H9 (cell line): ENCODE results near the gene BCAS3. TPM values are rescaled to one million over a fixed set of nuclear protein-coding genes. Genes with fewer than 3 reads are reported as not detected.

ENCODE experiments used
- DNase-seq: peaks from one replicate; pipeline ENCODE4 v3.0.0-alpha.2; 2017
- H2AFZ ChIP-seq: one replicate; pipeline ENCODE4 v1.6.1; 2013; ENCODE audit warnings: mild to moderate bottlenecking, low read length, control low read depth, moderate library complexity
- H2AK5ac ChIP-seq: 2 replicates; pipeline ENCODE4 v1.6.1; 2013; ENCODE audit warnings: low read length, control low read depth, mixed read lengths; ENCODE audit not compliant: insufficient read length
- H2BK120ac ChIP-seq: one replicate; pipeline ENCODE4 v1.6.1; 2013; ENCODE audit warnings: low read depth, mild to moderate bottlenecking, low read length, control low read depth, inconsistent platforms; ENCODE audit not compliant: poor library complexity, severe bottlenecking
- H2BK12ac ChIP-seq: 2 replicates; pipeline ENCODE4 v1.6.1; 2013; ENCODE audit warnings: low read length, control low read depth, mixed read lengths, low read depth; ENCODE audit not compliant: insufficient read length
- H2BK15ac ChIP-seq: 2 replicates; pipeline ENCODE4 v1.6.1; 2013; ENCODE audit warnings: low read depth, low read length, control low read depth
- H2BK20ac ChIP-seq: one replicate; pipeline ENCODE4 v1.6.1; 2013; ENCODE audit warnings: low read depth, mild to moderate bottlenecking, low read length, control low read depth, inconsistent platforms; ENCODE audit not compliant: poor library complexity, severe bottlenecking
- H2BK5ac ChIP-seq: 2 replicates; pipeline ENCODE4 v1.6.1; 2013; ENCODE audit warnings: low read length, control low read depth, mixed read lengths; ENCODE audit not compliant: insufficient read length
- H3K14ac ChIP-seq: 2 replicates; pipeline ENCODE4 v1.6.1; 2013; ENCODE audit warnings: low read length, control low read depth; ENCODE audit not compliant: insufficient read depth
- H3K18ac ChIP-seq: 2 replicates; pipeline ENCODE4 v1.6.1; 2013; ENCODE audit warnings: low read depth, mild to moderate bottlenecking, mixed read lengths, low read length, control low read depth; ENCODE audit not compliant: insufficient read length
- H3K23ac ChIP-seq: 2 replicates; pipeline ENCODE4 v1.6.1; 2013; ENCODE audit warnings: low read length, control low read depth, mixed read lengths, low read depth; ENCODE audit not compliant: insufficient read length
- H3K23me2 ChIP-seq: 2 replicates; pipeline ENCODE4 v1.6.1; 2013; ENCODE audit warnings: low read depth, mild to moderate bottlenecking, mixed read lengths, low read length, control low read depth; ENCODE audit not compliant: insufficient read length, poor library complexity, severe bottlenecking
- H3K27ac ChIP-seq: 2 replicates; pipeline ENCODE4 v1.5.1; 2013; ENCODE audit warnings: low read length, control low read depth, mixed read lengths, low read depth; ENCODE audit not compliant: insufficient read length
- H3K27me3 ChIP-seq: 2 replicates; pipeline ENCODE4 v1.6.1; 2013; ENCODE audit warnings: low read length, control low read depth, inconsistent platforms; ENCODE audit not compliant: insufficient read depth
- H3K4ac ChIP-seq: 2 replicates; pipeline ENCODE4 v1.6.1; 2013; ENCODE audit warnings: low read depth, mild to moderate bottlenecking, control low read depth, inconsistent platforms, low read length, moderate library complexity
- H3K4me1 ChIP-seq: 2 replicates; pipeline ENCODE4 v1.6.1; 2013; ENCODE audit warnings: low read length, control low read depth, inconsistent platforms; ENCODE audit not compliant: insufficient read depth
- H3K4me2 ChIP-seq: 2 replicates; pipeline ENCODE4 v1.6.1; 2013; ENCODE audit warnings: low read length, control low read depth, mixed read lengths; ENCODE audit not compliant: insufficient read length, insufficient read depth
- H3K56ac ChIP-seq: 2 replicates; pipeline ENCODE4 v1.6.1; 2013; ENCODE audit warnings: low read depth, mild to moderate bottlenecking, mixed read lengths, low read length, control low read depth; ENCODE audit not compliant: insufficient read length
- H3K79me1 ChIP-seq: 2 replicates; pipeline ENCODE4 v1.6.1; 2013; ENCODE audit warnings: low read depth, mild to moderate bottlenecking, moderate library complexity, low read length, control low read depth, inconsistent platforms; ENCODE audit not compliant: insufficient read depth, poor library complexity, severe bottlenecking
- H3K79me2 ChIP-seq: 2 replicates; pipeline ENCODE4 v1.6.1; 2013; ENCODE audit warnings: low read length, control low read depth, inconsistent platforms; ENCODE audit not compliant: insufficient read depth
- H3K9ac ChIP-seq: 2 replicates; pipeline ENCODE4 v1.6.1; 2013; ENCODE audit warnings: low read length, control low read depth, mixed read lengths; ENCODE audit not compliant: insufficient read length; ENCODE audit errors: extremely low read depth
- H3K9me3 ChIP-seq: one replicate; pipeline ENCODE4 v1.6.1; 2013; ENCODE audit warnings: low read depth, low read length, inconsistent platforms; ENCODE audit not compliant: control insufficient read depth
- H3T11ph ChIP-seq: one replicate; pipeline ENCODE4 v1.6.1; 2013; ENCODE audit warnings: mild to moderate bottlenecking, low read length, control low read depth, inconsistent platforms
- H4K20me1 ChIP-seq: one replicate; pipeline ENCODE4 v1.6.1; 2013; ENCODE audit not compliant: control insufficient read depth, insufficient read length, insufficient read depth
- H4K5ac ChIP-seq: 2 replicates; pipeline ENCODE4 v1.6.1; 2013; ENCODE audit warnings: low read depth, mild to moderate bottlenecking, mixed read lengths, low read length, control low read depth; ENCODE audit not compliant: insufficient read length
- H4K8ac ChIP-seq: replicated peaks from 2 replicates; pipeline ENCODE4 v1.6.1; 2013; ENCODE audit warnings: low read length, control low read depth, mixed read lengths, low read depth; ENCODE audit not compliant: insufficient read length
- H4K91ac ChIP-seq: 2 replicates; pipeline ENCODE4 v1.6.1; 2013; ENCODE audit warnings: low read depth, mild to moderate bottlenecking, moderate library complexity, mixed read lengths, low read length, control low read depth; ENCODE audit not compliant: insufficient read length
- H3K27ac Mint-ChIP-seq, 3 experiments: 2 replicates in 2 of 3; 3 replicates in 1 of 3; pipeline ENCODE4 v1.8.0; 2020 to 2021; ENCODE audit warnings: mixed read lengths in 3 of 3, mild to moderate bottlenecking in 1 of 3, moderate library complexity in 1 of 3
- H3K27me3 Mint-ChIP-seq: 2 replicates; pipeline ENCODE4 v1.8.0; 2021; ENCODE audit warnings: low read depth, mild to moderate bottlenecking, moderate library complexity, mixed read lengths
- H3K36me3 Mint-ChIP-seq, 3 experiments: 2 replicates in 2 of 3; 3 replicates in 1 of 3; pipeline ENCODE4 v1.8.0; 2020 to 2021; ENCODE audit warnings: low read depth in 3 of 3, mixed read lengths in 3 of 3; ENCODE audit not compliant: insufficient read depth in 1 of 3
- H3K4me1 Mint-ChIP-seq, 2 experiments: 2 replicates each; pipeline ENCODE4 v1.8.0; 2020; ENCODE audit warnings: mixed read lengths in 2 of 2
- H3K4me3 Mint-ChIP-seq, 2 experiments: 2 replicates in 1 of 2; 3 replicates in 1 of 2; pipeline ENCODE4 v1.8.0; 2020 to 2021; ENCODE audit warnings: mild to moderate bottlenecking in 2 of 2, mixed read lengths in 2 of 2, moderate library complexity in 1 of 2
- H3K9me3 Mint-ChIP-seq, 2 experiments: 2 replicates in 1 of 2; 3 replicates in 1 of 2; pipeline ENCODE4 v1.8.0; 2020; ENCODE audit warnings: mild to moderate bottlenecking in 2 of 2, mixed read lengths in 2 of 2, moderate library complexity in 1 of 2
- CTCF ChIP-seq: fragments of 200-600 bp; sonication (generic); conservative IDR thresholded peaks from 3 replicates; pipeline ENCODE4 v1.8.0; 2021; ENCODE audit warnings: antibody characterized with exemption, mild to moderate bottlenecking
- WGBS: extraction: QIAGEN DNeasy Blood & Tissue Kit; methylation state at CpG from one replicate; pipeline ENCODE4 v1.1.7; 2013; ENCODE audit warnings: missing lambda C conversion rate, low lambda C conversion rate, mixed read lengths; ENCODE audit not compliant: insufficient read length; ENCODE audit errors: extremely low coverage; 5-methylcytosine and 5-hydroxymethylcytosine counted together
- total RNA-seq: library from RNA; stranded (reverse); gene quantifications from 2 replicates; pipeline ENCODE4 v1.2.1, GENCODE V29; 2021

Gene BCAS3
- total RNA-seq, 1 experiment from 2014 or later = 22.4 TPM

- H2BK12ac ChIP-seq = no peak overlapping the region
- no peak overlapping the region for H3K4me2 ChIP-seq
- no peak overlapping the region for H4K5ac ChIP-seq
- no peaks in the 10 kb centered on the region for H3K27me3 ChIP-seq
- H2AK5ac ChIP-seq = no peak overlapping the region
- H3T11ph ChIP-seq = no peak overlapping the region
- no peak overlapping the region for H2BK120ac ChIP-seq
- Mint-ChIP-seq H3K4me3 (no peak overlapping the region), H3K4me1 (peaks cover 3 to 5% of the 10 kb centered on the region in 2 experiments; a peak in 2 of 4 replicates), H3K27ac (no peak overlapping the region), H3K9me3 (no peaks in the 10 kb centered on the region), H3K36me3 (no peaks in the 10 kb centered on the region), H3K27me3 (no peaks in the 10 kb centered on the region)
- no peak overlapping the region for H3K4ac ChIP-seq
- no peak overlapping the region for H4K91ac ChIP-seq
- H3K14ac ChIP-seq = no peak overlapping the region
- H3K23me2 ChIP-seq = no peaks in the 10 kb centered on the region
- WGBS = no CpG with 5 or more reads among the region's 1 CpG
- H3K23ac ChIP-seq = no peak overlapping the region
- H3K79me1 ChIP-seq = no peaks in the 10 kb centered on the region
- H4K8ac ChIP-seq = no peak overlapping the region
- H3K27ac ChIP-seq = no peak overlapping the region
- no peak overlapping the region for H3K56ac ChIP-seq
- no peak for DNase-seq
- no peak overlapping the region for H3K18ac ChIP-seq
- no peaks in the 10 kb centered on the region for H4K20me1 ChIP-seq
- no peaks in the 10 kb centered on the region for H3K9me3 ChIP-seq
- H2BK15ac ChIP-seq = no peak overlapping the region
- no peak overlapping the region for H3K9ac ChIP-seq
- H3K4me1 ChIP-seq = no peaks in the 10 kb centered on the region; the same call in 1 of the 2 replicates
- H2BK5ac ChIP-seq = no peak overlapping the region
- no peak overlapping the region for H2AFZ ChIP-seq
- no peaks in the 10 kb centered on the region for H3K79me2 ChIP-seq
- no peak overlapping the region for H2BK20ac ChIP-seq
- TF ChIP-seq CTCF = no peak
Measured at GRCh38 chr17:61221181-61221580, 543.5 kb downstream of the BCAS3 start.
